GM12873 (cell line): Measurements from ENCODE around the gene DCBLD1.

Source experiments
- CTCF ChIP-seq: IDR thresholded peaks from 2 replicates; pipeline ENCODE4 v1.5.1; 2012; ENCODE audit warnings: low read depth, mild to moderate bottlenecking, moderate library complexity, low read length, control low read depth; ENCODE audit not compliant: insufficient read depth; ENCODE audit errors: missing control alignments

Gene DCBLD1

DNA sequence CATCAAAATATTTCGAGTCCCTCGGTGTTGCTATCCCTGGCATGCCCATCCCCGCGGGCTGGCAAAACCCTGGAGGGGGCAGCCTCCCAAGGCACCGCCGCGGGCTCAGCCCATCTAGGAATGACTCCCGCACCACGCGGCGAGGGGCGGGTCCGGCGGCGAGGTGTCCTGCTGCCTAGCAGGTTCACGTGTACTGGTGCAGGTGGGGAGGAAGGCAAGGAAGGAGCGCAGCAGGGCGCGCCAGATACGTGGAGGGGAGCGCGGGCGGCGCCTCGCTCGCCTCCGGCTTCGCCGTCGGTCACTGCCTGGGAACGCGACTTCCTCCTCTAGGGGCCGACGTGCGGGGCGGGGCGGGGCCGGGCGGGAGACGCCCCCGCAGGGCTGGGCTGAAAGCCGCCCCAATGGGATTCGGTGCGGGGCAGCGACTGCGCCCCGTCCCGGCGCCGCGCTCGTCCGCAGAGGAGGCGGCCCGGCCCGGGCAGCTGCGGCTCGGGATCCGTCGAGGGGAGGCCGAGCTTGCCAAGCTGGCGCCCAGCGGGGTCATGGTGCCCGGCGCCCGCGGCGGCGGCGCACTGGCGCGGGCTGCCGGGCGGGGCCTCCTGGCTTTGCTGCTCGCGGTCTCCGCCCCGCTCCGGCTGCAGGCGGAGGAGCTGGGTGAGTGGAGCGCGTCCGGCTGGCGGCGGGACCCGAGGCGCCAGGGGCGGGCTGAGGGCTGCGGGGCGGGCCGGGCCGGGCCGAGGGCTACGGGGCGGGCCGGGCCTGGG lies at the start of gene DCBLD1:
Gene DCBLD1, plus strand, starts transcription at position 435 of the 764 bp plus-strand sequence. Its CDS starts 108 bp downstream, at position 543.
- TF ChIP-seq CTCF, result no peak

GRCh38 chr6:117440706-117441525 lies 41.6 kb upstream of the DCBLD1 start:
- TF ChIP-seq CTCF, result no peak

DNA sequence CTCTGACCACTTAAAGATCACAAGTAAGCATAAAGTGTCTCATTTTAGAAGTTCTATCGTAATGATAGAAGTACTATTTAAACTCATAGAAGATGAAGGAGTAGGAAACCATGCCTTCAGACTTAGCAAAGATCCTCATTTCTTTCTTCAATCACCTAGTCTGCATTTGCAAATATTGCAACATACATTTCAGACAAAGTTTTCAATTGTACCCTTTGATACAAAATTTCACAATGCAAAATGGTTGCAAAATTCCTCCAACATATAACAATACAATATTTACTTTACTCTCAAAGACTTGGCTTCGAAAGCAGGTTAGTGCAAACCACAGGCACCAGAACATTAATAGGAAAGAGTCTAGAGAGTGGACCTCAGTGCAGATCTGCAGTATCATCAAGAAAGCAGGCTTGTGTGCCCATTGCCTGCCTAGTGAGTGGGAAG lies 40.6 kb upstream of the DCBLD1 start:
- TF ChIP-seq CTCF, result no peak

- TF ChIP-seq CTCF, result no peak
These were observed 37.9 kb upstream of the DCBLD1 start for GRCh38 chr6:117444600-117444999.

GRCh38 chr6:117446861-117447260 lies 35.6 kb upstream of the DCBLD1 start:
- TF ChIP-seq CTCF, result no peak

DNA sequence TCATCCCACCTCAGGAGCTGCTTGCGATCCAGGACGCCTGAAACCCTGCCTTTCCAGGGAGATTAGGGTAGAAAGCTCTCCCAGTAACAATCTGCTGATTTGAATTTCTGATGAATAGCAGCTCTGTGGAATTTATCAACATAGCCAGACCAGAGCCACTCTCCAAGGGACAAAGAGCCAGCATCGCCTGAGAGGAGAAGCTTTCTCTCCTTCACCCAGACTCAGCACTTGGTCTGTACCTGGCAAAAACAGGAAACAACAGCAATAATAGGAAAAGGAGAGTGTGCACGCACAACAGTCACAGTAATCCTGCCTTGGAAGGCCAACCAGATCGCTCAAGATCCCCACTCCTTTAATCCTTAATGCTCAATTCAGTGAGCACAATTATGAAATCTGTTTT lies 34.5 kb upstream of the DCBLD1 start:
- no peak for TF ChIP-seq CTCF

DNA sequence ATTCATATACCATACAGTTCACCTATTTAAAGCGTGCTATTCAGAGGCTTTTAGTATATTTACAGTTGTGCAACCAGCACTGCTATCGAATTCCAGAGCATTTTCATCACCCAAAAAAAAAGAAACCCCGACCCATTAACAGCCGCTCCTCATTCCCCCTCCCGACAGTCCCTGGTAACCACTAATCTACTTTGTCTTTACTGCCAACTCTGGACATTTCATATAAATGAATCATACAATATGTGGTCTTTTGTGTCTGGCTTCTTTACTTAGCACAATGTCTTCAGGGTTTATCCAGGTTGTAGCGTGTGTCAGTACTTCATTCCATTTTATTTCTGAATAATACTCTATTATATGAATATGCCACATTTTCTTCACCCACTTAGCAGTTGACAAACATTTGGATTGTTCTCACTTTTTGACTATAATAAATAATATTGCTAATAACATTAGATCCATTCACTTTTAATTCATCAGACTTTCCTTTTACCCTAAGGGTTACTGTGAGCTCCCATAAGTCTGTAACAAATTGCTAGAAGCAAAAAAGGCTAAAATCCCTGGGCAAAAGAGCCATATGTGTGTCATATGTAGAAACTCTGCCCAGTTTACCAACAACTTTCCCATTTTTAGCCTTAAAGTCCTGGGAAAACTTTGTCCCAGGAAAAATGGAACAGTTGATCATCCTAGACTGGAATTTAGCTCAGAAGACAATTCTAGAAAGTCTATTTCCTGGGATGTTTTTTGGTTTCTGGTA lies 33.6 kb upstream of the DCBLD1 start:
- no peak for TF ChIP-seq CTCF
